Endometrial microvascular endothelial cells (primary cell): Measurements from ENCODE around the gene BEST2. TPM values are rescaled to one million over a fixed set of nuclear protein-coding genes. Genes with fewer than 3 reads are reported as not detected.

Experiments used
- in situ Hi-C: cut with HindIII; loops from 2 replicates; pipeline ENCODE4 v1.10.0; 2017; ENCODE audit warnings: low sequenced_read_pairs, low pct_unique_long_range_greater_than_20kb; ENCODE audit errors: inconsistent ontology term
- total RNA-seq: library from RNA; depleted of rRNA; stranded (reverse); fragments of >200 nt; gene quantifications from one replicate; pipeline ENCODE4 v1.2.3, GENCODE V29; 2015; ENCODE audit errors: inconsistent ontology term

The BEST2 gene
- total RNA-seq, 1 donor from 2014 or later: not detected

GRCh38 chr19:12783849-12784393, 32.3 kb downstream of the BEST2 start:
- in situ Hi-C loops: no loop called here

GRCh38 chr19:12784394-12784870, 32.8 kb downstream of the BEST2 start:
- in situ Hi-C loops: no loop called here

GRCh38 chr19:12784871-12785430, 33.4 kb downstream of the BEST2 start:
- in situ Hi-C loops: no loop called here

GRCh38 chr19:12785431-12786031, 33.9 kb downstream of the BEST2 start:
- in situ Hi-C loops: no loop called here

GRCh38 chr19:12786141-12786870, 34.7 kb downstream of the BEST2 start:
- in situ Hi-C loops: no loop called here

- in situ Hi-C loops: no loop called here
Measured at GRCh38 chr19:12786952-12787351, 35.4 kb downstream of the BEST2 start.

GRCh38 chr19:12787458-12787857, 35.9 kb downstream of the BEST2 start:
- in situ Hi-C loops: no loop called here

- in situ Hi-C loops: no loop called here
Measured at GRCh38 chr19:12788042-12788681, 36.6 kb downstream of the BEST2 start.

- in situ Hi-C loops: no loop called here
Measured at GRCh38 chr19:12788682-12789097, 37.1 kb downstream of the BEST2 start.

- in situ Hi-C loops: no loop called here
Measured at GRCh38 chr19:12789098-12789903, 37.7 kb downstream of the BEST2 start.

GRCh38 chr19:12789904-12790619, 38.5 kb downstream of the BEST2 start:
- in situ Hi-C loops: no loop called here

GRCh38 chr19:12790628-12791344, 39.2 kb downstream of the BEST2 start:
- in situ Hi-C loops: no loop called here

- in situ Hi-C loops: no loop called here
Measured at GRCh38 chr19:12791345-12792050, 39.9 kb downstream of the BEST2 start, which contains the start of gene JUNB. Gene JUNB (plus strand): TSS chr19:12791486. CDS start chr19:12791772, 286 bp downstream.

GRCh38 chr19:12792051-12792852, 40.7 kb downstream of the BEST2 start:
- in situ Hi-C loops: no loop called here

- in situ Hi-C loops: no loop called here
Measured at GRCh38 chr19:12792853-12793289, 41.3 kb downstream of the BEST2 start.
